K562 (cell line): ENCODE results near the gene KCNN3. TPM values are rescaled to one million over a fixed set of nuclear protein-coding genes. Genes with fewer than 3 reads are reported as not detected.

Experiments used
- ATAC-seq: fragments of 200-7000 bp; cut with Tn5 transposase; 3 replicates; pipeline ENCODE4 v1.9.1; 2020; ENCODE audit warnings: moderate library complexity
- BruUV-seq: library from RNA; stranded (reverse); fragments of 400-500 nt; replicated peaks from 2 replicates; lab custom pipeline; 2021; lab: Mats Ljungman, UMichigan
- CTCF ChIA-PET: fragments of 300-600 bp; formaldehyde crosslinking; extraction: SDS; loops from one replicate; lab custom pipeline; 2021; ENCODE audit warnings: low intra/inter-chr PET ratio; lab: Yijun Ruan, JAX
- POLR2A ChIA-PET: fragments of 300-600, 350-650 bp; sonication (Branson Sonifier 250); formaldehyde crosslinking; extraction: SDS; loops from one replicate; lab custom pipeline; 2021; ENCODE audit warnings: antibody characterized with exemption, inconsistent platforms; lab: Yijun Ruan, JAX
- DNase-seq, 4 experiments: peaks; one replicate each; pipeline versions ENCODE4 v3.0.0 to v3.0.0-alpha.2; 2011 to 2018; ENCODE audit warnings: low spot score in 3 of 4, mixed read lengths in 3 of 4; ENCODE audit errors: extremely low read depth in 1 of 4
- FAIRE-seq: peaks from 2 replicates; lab custom pipeline; 2011; peaks lifted over from hg19 to GRCh38; lab: Jason Lieb, UNC
- H2AFZ ChIP-seq: 2 replicates; pipeline ENCODE4 v1.6.0; 2011; ENCODE audit warnings: low read depth, low read length, control low read depth, inconsistent platforms
- H3K27ac ChIP-seq: fragments of 200-600 bp; 3 replicates; pipeline ENCODE4 v1.8.0; 2011; ENCODE audit warnings: low read depth, mild to moderate bottlenecking, control low read depth, inconsistent platforms, low read length, moderate library complexity, mixed read lengths; ENCODE audit errors: extremely low read depth
- H3K27me3 ChIP-seq, 2 experiments: fragments of 300-600 bp in 1 of 2; 2 replicates in 1 of 2; 3 replicates in 1 of 2; pipeline versions ENCODE4 v1.6.0 to v1.8.0; 2011; ENCODE audit warnings: inconsistent platforms in 2 of 2, low read length in 2 of 2, mild to moderate bottlenecking in 1 of 2, mixed read lengths in 1 of 2, moderate library complexity in 1 of 2; ENCODE audit not compliant: control insufficient read depth in 2 of 2, insufficient read depth in 2 of 2
- H3K36me3 ChIP-seq: fragments of 300-600 bp; 3 replicates; pipeline ENCODE4 v1.8.0; 2011; ENCODE audit warnings: mild to moderate bottlenecking, low read length, inconsistent platforms; ENCODE audit not compliant: control insufficient read depth, insufficient read depth
- H3K4me1 ChIP-seq, 2 experiments: fragments of 200-600 bp in 1 of 2; replicated peaks in 1 of 2; 2 replicates in 1 of 2; 3 replicates in 1 of 2; pipeline versions ENCODE4 v1.5.1 to v1.8.0; 2011; ENCODE audit warnings: inconsistent platforms in 2 of 2, low read length in 2 of 2, mild to moderate bottlenecking in 1 of 2, mixed read lengths in 1 of 2, moderate library complexity in 1 of 2; ENCODE audit not compliant: control insufficient read depth in 2 of 2, insufficient read depth in 2 of 2
- H3K4me2 ChIP-seq: 2 replicates; pipeline ENCODE4 v1.6.1; 2011; ENCODE audit warnings: low read length, control low read depth, inconsistent platforms, mixed read lengths; ENCODE audit not compliant: insufficient read depth
- H3K4me3 ChIP-seq: fragments of 200-600 bp; sonication (generic), shearing (Covaris generic); 2 replicates; pipeline ENCODE4 v1.5.1; 2016; ENCODE audit warnings: control low read depth, inconsistent platforms
- H3K79me2 ChIP-seq: fragments of 200-600 bp; 3 replicates; pipeline ENCODE4 v1.8.0; 2011; ENCODE audit warnings: low read length, inconsistent platforms; ENCODE audit not compliant: control insufficient read depth, insufficient read depth
- H3K9ac ChIP-seq, 2 experiments: 2 replicates each; pipeline versions ENCODE4 v1.6.0 to v1.6.1; 2011; ENCODE audit warnings: low read depth in 2 of 2, low read length in 2 of 2, control low read depth in 1 of 2, inconsistent platforms in 1 of 2, mild to moderate bottlenecking in 1 of 2, mixed read lengths in 1 of 2; ENCODE audit not compliant: insufficient read depth in 1 of 2
- H3K9me1 ChIP-seq: one replicate; pipeline ENCODE4 v1.6.0; 2011; ENCODE audit warnings: inconsistent platforms, mild to moderate bottlenecking, low read length, moderate library complexity; ENCODE audit not compliant: control insufficient read depth, insufficient read depth
- H3K9me3 ChIP-seq: replicated peaks from 2 replicates; pipeline ENCODE4 v1.5.1; 2011; ENCODE audit warnings: low read depth, low read length, inconsistent platforms; ENCODE audit not compliant: control insufficient read depth, insufficient read depth
- H4K20me1 ChIP-seq: replicated peaks from 2 replicates; pipeline ENCODE4 v1.6.1; 2011; ENCODE audit warnings: low read length, inconsistent platforms, mixed read lengths; ENCODE audit not compliant: control insufficient read depth, insufficient read depth
- BHLHE40 ChIP-seq: IDR thresholded peaks from 2 replicates; pipeline ENCODE4 v1.6.1; 2011; ENCODE audit warnings: low read length, improper control_type of control experiment
- EWSR1 ChIP-seq: fragments of 450-650 bp; IDR thresholded peaks from 2 replicates; pipeline ENCODE4 v1.6.1; 2018; ENCODE audit warnings: borderline replicate concordance, mild to moderate bottlenecking, low read depth, moderate library complexity; ENCODE audit not compliant: partially characterized antibody
- GATAD2A ChIP-seq: fragments of 450-650 bp; IDR thresholded peaks from 2 replicates; pipeline ENCODE4 v1.6.1; 2017
- KAT2B ChIP-seq: IDR thresholded peaks from one replicate; pipeline ENCODE4 v1.6.1; 2012; ENCODE audit warnings: low read depth, mild to moderate bottlenecking, control low read depth, inconsistent platforms, low read length, moderate library complexity
- KLF10 ChIP-seq: fragments of 250-450 bp; sonication (Bioruptor Pico); IDR thresholded peaks from 2 replicates; pipeline ENCODE4 v1.6.1; 2021; ENCODE audit warnings: matching md5 sums
- LCOR ChIP-seq: sonication (generic); formaldehyde crosslinking; IDR thresholded peaks from 2 replicates; pipeline ENCODE4 v1.8.0; 2022; ENCODE audit warnings: mild to moderate bottlenecking, missing genetic modification reagents
- NBN ChIP-seq: fragments of 450-650 bp; IDR thresholded peaks from 2 replicates; pipeline ENCODE4 v1.6.1; 2016; ENCODE audit warnings: low read depth, mild to moderate bottlenecking
- NR4A1 ChIP-seq, 2 experiments: fragments of 250-450 bp in 1 of 2; fragments of 450-650 bp in 1 of 2; sonication (Bioruptor Pico) in 1 of 2; IDR thresholded peaks; 2 replicates each; pipeline versions ENCODE4 v1.4.0 to v1.6.1; 2016 to 2020; ENCODE audit warnings: mild to moderate bottlenecking in 2 of 2, missing compliant biosample characterization in 1 of 2, missing genetic modification characterization in 1 of 2, moderate library complexity in 1 of 2
- SAFB ChIP-seq: fragments of 200-400 bp; formaldehyde crosslinking; IDR thresholded peaks from 2 replicates; pipeline ENCODE4 v1.6.1; 2017; ENCODE audit warnings: low read depth, low read length, borderline replicate concordance
- TAF1 ChIP-seq: IDR thresholded peaks from 2 replicates; pipeline ENCODE4 v1.6.1; 2011; ENCODE audit warnings: mild to moderate bottlenecking, low read length, moderate library complexity; ENCODE audit not compliant: insufficient read depth, control insufficient read depth, severe bottlenecking; ENCODE audit errors: extremely low read depth
- TRIM28 ChIP-seq: fragments of 450-650 bp; IDR thresholded peaks from 2 replicates; pipeline ENCODE4 v1.6.1; 2017
- ZNF253 ChIP-seq: fragments of 250-450 bp; sonication (Bioruptor Pico); conservative IDR thresholded peaks from 2 replicates; pipeline ENCODE4 v1.6.1; 2021; ENCODE audit warnings: mild to moderate bottlenecking
- WGBS: fragments of 100-300 bp; shearing (Covaris generic); methylation state at CpG from one replicate; pipeline ENCODE4 v1.1.6; 2016; ENCODE audit warnings: low coverage, mixed read lengths; ENCODE audit not compliant: insufficient coverage; ENCODE audit errors: missing lambda C conversion rate; 5-methylcytosine and 5-hydroxymethylcytosine counted together
- in situ Hi-C: fragments of 300-500 bp; cut with MboI; formaldehyde crosslinking; loops from 4 replicates; pipeline ENCODE4 v1.15.0; 2018; ENCODE audit warnings: inconsistent platforms, mixed read lengths
- intact Hi-C: fragments of 100-400 bp; cut with micrococcal nuclease; formaldehyde crosslinking; loops from 2 replicates; pipeline ENCODE4 v1.14.2; 2022
- polyA plus RNA-seq, 8 experiments: library from polyadenylated mRNA; depleted of rRNA in 4 of 8; stranded (reverse) in 5 of 8; unstranded in 3 of 8; fragments of >200 nt; fragmentation: Nextera tagmentation in 2 of 8; fragmentation: Illumina TruSeq in 1 of 8; extraction: Ambion mirVana in 2 of 8; extraction: Trizol in 1 of 8; gene quantifications; 2 replicates each; pipeline versions ENCODE4 v1.2.1 to v1.2.3, GENCODE V29; 2011 to 2014; ENCODE audit warnings: inconsistent platforms in 1 of 8, missing spikeins in 1 of 8
- total RNA-seq, 7 experiments: library from RNA; depleted of rRNA in 6 of 7; stranded (reverse); fragments of >200 nt in 6 of 7; fragmentation: Illumina TruSeq in 2 of 7; extraction: Trizol in 2 of 7; gene quantifications; 2 replicates each; pipeline versions ENCODE4 v1.2.1 to v1.2.3, GENCODE V29; 2011 to 2021; ENCODE audit warnings: low replicate concordance in 1 of 7
- TF ChIP-seq, protein P1 (sequence below): sonication (generic); formaldehyde crosslinking; IDR thresholded peaks from 2 replicates; pipeline ENCODE4 v1.8.0; 2022; ENCODE audit warnings: missing genetic modification reagents, mild to moderate bottlenecking, borderline replicate concordance
- TF ChIP-seq, protein P2 (sequence below): fragments of 250-450 bp; sonication (Bioruptor Pico); IDR thresholded peaks from 2 replicates; pipeline ENCODE4 v1.6.1; 2021; ENCODE audit warnings: mild to moderate bottlenecking

The KCNN3 gene
- total and polyA plus RNA-seq, 9 of the 15 experiments (the other 6 are each of a cell fraction or from before 2014, with no cell fraction given) = 0.02 to 0.03 TPM; not detected in 7

DNA sequence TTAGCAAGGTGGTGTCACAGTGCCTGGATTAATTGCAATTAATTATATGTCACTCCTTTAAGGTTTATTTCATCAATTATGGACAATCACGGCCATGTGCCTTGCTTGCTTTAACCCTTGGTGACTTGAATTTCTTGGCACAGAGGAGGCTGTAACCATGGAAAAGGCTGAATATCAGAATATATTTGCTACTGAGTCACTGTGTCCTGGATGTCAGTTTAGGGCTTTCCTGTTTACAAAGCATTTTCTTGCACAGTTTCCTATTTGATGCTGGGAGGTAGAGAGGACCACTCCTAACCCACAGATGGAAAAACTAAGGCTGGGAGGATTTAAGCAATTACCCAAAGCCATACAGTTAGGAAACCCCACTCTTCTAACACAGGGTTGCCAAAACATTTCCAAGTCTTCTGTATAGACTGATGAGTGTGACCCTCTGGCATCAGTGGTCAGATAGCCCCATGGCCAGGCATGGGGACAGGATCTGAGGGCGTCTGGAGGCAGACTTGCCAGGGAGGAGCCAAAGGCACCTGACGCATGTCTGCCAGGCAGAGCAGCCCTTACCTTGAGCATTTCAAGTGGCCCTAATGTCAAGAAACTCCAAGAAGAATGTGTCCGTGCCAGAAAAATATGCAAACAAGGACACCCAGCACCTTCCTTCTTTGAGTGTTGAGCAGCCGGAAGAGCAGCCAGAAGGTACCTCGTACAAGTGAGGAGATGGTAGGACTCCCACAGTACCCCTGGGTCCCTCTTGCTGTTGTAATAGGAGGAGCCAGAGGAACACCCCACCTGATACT lies 34.4 kb downstream of the KCNN3 start (continued):
- TF ChIP-seq, protein P1, sequence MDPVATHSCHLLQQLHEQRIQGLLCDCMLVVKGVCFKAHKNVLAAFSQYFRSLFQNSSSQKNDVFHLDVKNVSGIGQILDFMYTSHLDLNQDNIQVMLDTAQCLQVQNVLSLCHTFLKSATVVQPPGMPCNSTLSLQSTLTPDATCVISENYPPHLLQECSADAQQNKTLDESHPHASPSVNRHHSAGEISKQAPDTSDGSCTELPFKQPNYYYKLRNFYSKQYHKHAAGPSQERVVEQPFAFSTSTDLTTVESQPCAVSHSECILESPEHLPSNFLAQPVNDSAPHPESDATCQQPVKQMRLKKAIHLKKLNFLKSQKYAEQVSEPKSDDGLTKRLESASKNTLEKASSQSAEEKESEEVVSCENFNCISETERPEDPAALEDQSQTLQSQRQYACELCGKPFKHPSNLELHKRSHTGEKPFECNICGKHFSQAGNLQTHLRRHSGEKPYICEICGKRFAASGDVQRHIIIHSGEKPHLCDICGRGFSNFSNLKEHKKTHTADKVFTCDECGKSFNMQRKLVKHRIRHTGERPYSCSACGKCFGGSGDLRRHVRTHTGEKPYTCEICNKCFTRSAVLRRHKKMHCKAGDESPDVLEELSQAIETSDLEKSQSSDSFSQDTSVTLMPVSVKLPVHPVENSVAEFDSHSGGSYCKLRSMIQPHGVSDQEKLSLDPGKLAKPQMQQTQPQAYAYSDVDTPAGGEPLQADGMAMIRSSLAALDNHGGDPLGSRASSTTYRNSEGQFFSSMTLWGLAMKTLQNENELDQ (CRISPR knock-in tag) = no peak
- TF ChIP-seq TRIM28 (no peak), KAT2B (no peak)
- TF ChIP-seq, all 486 proteins: peak for 0

DNA sequence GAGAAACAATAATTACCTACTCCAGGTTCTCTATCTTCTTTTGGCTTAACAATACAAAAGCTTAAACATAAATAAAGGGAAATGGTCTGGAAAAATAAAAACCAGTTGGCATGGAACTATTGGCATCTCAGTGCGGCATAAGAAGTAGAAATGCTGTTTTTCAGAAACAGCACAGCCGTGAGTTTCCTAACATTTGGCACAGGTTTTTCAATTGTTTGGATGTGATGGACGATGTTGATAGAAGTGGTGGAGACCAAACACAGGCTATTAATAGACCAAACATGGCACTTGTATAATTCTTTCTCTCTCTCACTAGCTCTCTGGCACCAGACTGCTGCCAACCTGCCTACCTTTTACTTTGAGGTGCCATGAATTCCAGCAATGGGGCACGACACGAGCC lies 36.2 kb downstream of the KCNN3 start:
- no peak overlapping the region for H3K4me3 ChIP-seq
- ATAC-seq = no peak
- TF ChIP-seq LCOR (no peak), EWSR1 (no peak), GATAD2A (no peak), SAFB (no peak), ZNF253 (CRISPR knock-in tag) (no peak), NR4A1 (CRISPR knock-in tag; IDR thresholded peaks at IDR 0.05) (no peak), NR4A1 (tag; IDR thresholded peaks at IDR 0.05) (no peak), NBN (no peak), TAF1 (no peak), KLF10 (CRISPR knock-in tag) (no peak), BHLHE40 (no peak)
- TF ChIP-seq, protein P2, sequence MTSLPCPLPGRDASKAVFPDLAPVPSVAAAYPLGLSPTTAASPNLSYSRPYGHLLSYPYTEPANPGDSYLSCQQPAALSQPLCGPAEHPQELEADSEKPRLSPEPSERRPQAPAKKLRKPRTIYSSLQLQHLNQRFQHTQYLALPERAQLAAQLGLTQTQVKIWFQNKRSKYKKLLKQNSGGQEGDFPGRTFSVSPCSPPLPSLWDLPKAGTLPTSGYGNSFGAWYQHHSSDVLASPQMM (CRISPR knock-in tag) = no peak
- TF ChIP-seq, protein P1 (CRISPR knock-in tag) = no peak

More for the DNA sequence above, 36.2 kb downstream of the KCNN3 start:
- no peak for FAIRE-seq
- in situ Hi-C loops (no loop called here), intact Hi-C loops (no loop called here)
- peaks cover 0 to 5% of the 10 kb centered on the region in 2 experiments; a peak in 2 of 5 replicates for H3K4me1 ChIP-seq
- POLR2A ChIA-PET = interaction anchor here (0.6 kb wide), 1 partner anchor 19 kb away, joined by 3 read pairs; no protein-coding TSS in a partner anchor
- no peaks in the 10 kb centered on the region for H3K36me3 ChIP-seq
- no peaks in the 10 kb centered on the region for H3K79me2 ChIP-seq
- H4K20me1 ChIP-seq = peaks cover 13% of the 10 kb centered on the region; the same call in 1 of the 2 replicates
- H3K9me3 ChIP-seq = no peaks in the 10 kb centered on the region
- H3K9me1 ChIP-seq = no peaks in the 10 kb centered on the region
- DNase-seq = no peak
- 0% methylated on average over 5 of the region's 5 CpGs for WGBS
- no peak overlapping the region for H3K4me2 ChIP-seq
- CTCF ChIA-PET = interaction anchor here (0.7 kb wide), 1 partner anchor 14 kb away, joined by 3 read pairs; no protein-coding TSS in a partner anchor
- peaks cover 73 to 98% of the 10 kb centered on the region in 2 experiments for H3K27me3 ChIP-seq
- no TSS peak for BruUV-seq
- H3K27ac ChIP-seq = no peak overlapping the region
- H3K9ac ChIP-seq = no peak overlapping the region
- H2AFZ ChIP-seq = no peak overlapping the region
